ENCODE measurements around the gene KLK15. TPM values are rescaled to one million over a fixed set of nuclear protein-coding genes. Genes with fewer than 3 reads are reported as not detected.

Gene KLK15
- total RNA-seq, 4 donors from 2014 or later = not detected

- no peak overlapping the region for H3K27ac ChIP-seq (replicated peaks in 1 of 4)
- 79% methylated on average over 14 of the region's 14 CpGs for WGBS
- intact Hi-C loops (cut with DNase I) = no loop called here
- no peaks in the 10 kb centered on the region for H3K4me1 ChIP-seq
- H3K27me3 ChIP-seq = peaks cover 0 to 70% (median 3%) of the 10 kb centered on the region in 4 donors
- no peak overlapping the region for H3K4me3 ChIP-seq
- H3K36me3 ChIP-seq = no peaks in the 10 kb centered on the region
- DNase-seq (ENCODE audit: extremely low spot score) = no peak
- TF ChIP-seq CTCF (IDR thresholded peaks at IDR 0.05) = no peak
- TF ChIP-seq POLR2AphosphoS5 (IDR thresholded peaks at IDR 0.05) = no peak
- no peak for TF ChIP-seq EP300 (IDR thresholded peaks at IDR 0.05)
- TF ChIP-seq POLR2A (IDR thresholded peaks at IDR 0.05; ENCODE audit: low read depth) = no peak
- no peaks in the 10 kb centered on the region for H3K9me3 ChIP-seq
These were observed 5.9 kb downstream of the KLK15 start for GRCh38 chr19:50827476-50827875.

GRCh38 chr19:50826492-50827240, 6.7 kb downstream of the KLK15 start:
- peaks cover 0 to 74% (median 5%) of the 10 kb centered on the region in 4 donors for H3K27me3 ChIP-seq
- DNase-seq (ENCODE audit: extremely low spot score) = no peak
- H3K27ac ChIP-seq (replicated peaks in 1 of 4) = no peak overlapping the region
- no peaks in the 10 kb centered on the region for H3K4me1 ChIP-seq
- no peaks in the 10 kb centered on the region for H3K9me3 ChIP-seq
- H3K36me3 ChIP-seq = no peaks in the 10 kb centered on the region
- no peak for TF ChIP-seq EP300 (IDR thresholded peaks at IDR 0.05)
- no peak for TF ChIP-seq POLR2A (IDR thresholded peaks at IDR 0.05; ENCODE audit: low read depth)
- no peak for TF ChIP-seq POLR2AphosphoS5 (IDR thresholded peaks at IDR 0.05)
- TF ChIP-seq CTCF (IDR thresholded peaks at IDR 0.05) = no peak
- intact Hi-C loops (cut with DNase I) = no loop called here
- H3K4me3 ChIP-seq = no peak overlapping the region
- 79% methylated on average over 43 of the region's 43 CpGs for WGBS

- H3K27me3 ChIP-seq = peaks cover 0 to 79% (median 25%) of the 10 kb centered on the region in 4 donors
- H3K4me3 ChIP-seq = no peak within 1 kb of the TSS
- intact Hi-C loops (cut with DNase I) = no loop called here
- no peaks in the 10 kb centered on the region for H3K9me3 ChIP-seq
- H3K36me3 ChIP-seq = no peaks in the 10 kb centered on the region
- no peak within 1 kb of the TSS for H3K27ac ChIP-seq (replicated peaks in 1 of 4)
- peaks cover 0 to 14% (median 12%) of the 10 kb centered on the region in 4 donors for H3K4me1 ChIP-seq
- DNase-seq (ENCODE audit: extremely low spot score) = no peak
- no peak for TF ChIP-seq POLR2A (IDR thresholded peaks at IDR 0.05; ENCODE audit: low read depth)
- no peak for TF ChIP-seq EP300 (IDR thresholded peaks at IDR 0.05)
- TF ChIP-seq CTCF (IDR thresholded peaks at IDR 0.05) = no peak
- no peak for TF ChIP-seq POLR2AphosphoS5 (IDR thresholded peaks at IDR 0.05)
- WGBS = 68% methylated on average over 10 of the region's 14 CpGs
These were observed 9.9 kb downstream of the KLK15 start, which contains the start of gene KLK1 for GRCh38 chr19:50823389-50824042. TSS of gene KLK1 (minus strand) at chr19:50823787. CDS start at chr19:50823748, 39 bp downstream.

- no peaks in the 10 kb centered on the region for H3K9me3 ChIP-seq
- no peak overlapping the region for H3K27ac ChIP-seq (replicated peaks in 1 of 4)
- H3K27me3 ChIP-seq = peaks cover 0 to 79% (median 31%) of the 10 kb centered on the region in 4 donors
- intact Hi-C loops (cut with DNase I) = no loop called here
- DNase-seq (ENCODE audit: extremely low spot score) = no peak
- TF ChIP-seq POLR2AphosphoS5 (IDR thresholded peaks at IDR 0.05) = no peak
- WGBS = 63% methylated on average over 7 of the region's 7 CpGs
- no peak overlapping the region for H3K4me3 ChIP-seq
- H3K4me1 ChIP-seq = peaks cover 3 to 21% (median 19%) of the 10 kb centered on the region in 4 donors
- no peaks in the 10 kb centered on the region for H3K36me3 ChIP-seq
These were observed 10.6 kb downstream of the KLK15 start for GRCh38 chr19:50822661-50823208.

- intact Hi-C loops (cut with DNase I) = no loop called here
- H3K27me3 ChIP-seq = peaks cover 0 to 79% (median 29%) of the 10 kb centered on the region in 4 donors
- no peak for TF ChIP-seq POLR2A (IDR thresholded peaks at IDR 0.05; ENCODE audit: low read depth)
- TF ChIP-seq EP300 (IDR thresholded peaks at IDR 0.05) = no peak
These were observed 11.8 kb downstream of the KLK15 start for GRCh38 chr19:50821622-50822021.

More at GRCh38 chr19:50821622-50822021, 11.8 kb downstream of the KLK15 start:
- no CpG with 5 or more reads among the region's 8 CpGs for WGBS
- Histone ChIP-seq H3K4me1 (peaks cover 3 to 21% (median 19%) of the 10 kb centered on the region in 4 donors), H3K9me3 (no peaks in the 10 kb centered on the region), H3K4me3 (no peak overlapping the region), H3K27ac (replicated peaks in 1 of 4) (no peak overlapping the region), H3K36me3 (no peaks in the 10 kb centered on the region)
- no peak for DNase-seq (ENCODE audit: extremely low spot score)

All from esophagus muscularis mucosa (tissue), 4 donors.